Measurements from ENCODE around the gene CNTNAP2.

GRCh38 chr7:147584771-147585193 lies 1468.2 kb downstream of the CNTNAP2 start:
- TF ChIP-seq CTCF (IDR thresholded peaks at IDR 0.05; ENCODE audit: borderline replicate concordance, extremely low read depth, low read length, poor library complexity, severe bottlenecking): no peak
- TF ChIP-seq EZH2 (IDR thresholded peaks at IDR 0.05; ENCODE audit: borderline replicate concordance, low read depth, low read length, severe bottlenecking): no peak
